ENCODE data around the gene CALR. TPM values are rescaled to one million over a fixed set of nuclear protein-coding genes. Genes with fewer than 3 reads are reported as not detected.

Gene CALR
- polyA plus RNA-seq, 1 donor (not counting 4 experiments of a cell fraction or from before 2014, with no cell fraction given): 899 TPM

DNA sequence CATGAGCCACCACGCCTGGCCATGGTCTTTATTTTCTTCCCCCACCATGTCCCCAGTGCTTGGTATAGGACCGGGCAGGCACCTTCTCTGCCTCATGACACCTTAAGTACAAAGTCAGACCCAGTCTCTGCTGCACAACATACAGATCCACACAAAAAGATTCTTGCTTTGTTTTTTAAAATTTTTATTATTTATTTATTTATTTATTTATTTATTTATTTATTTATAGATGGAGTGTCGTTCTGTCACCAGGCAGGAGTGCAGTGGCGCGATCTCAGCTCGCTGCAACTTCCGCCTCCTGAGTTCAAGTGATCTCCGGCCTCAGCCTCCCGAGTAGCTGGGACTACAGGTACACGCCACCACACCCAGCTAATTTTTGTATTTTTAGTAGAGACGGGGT lies 54.3 kb downstream of the CALR start:
- H3K9ac ChIP-seq (ENCODE audit: control insufficient read depth, extremely low read depth, insufficient read depth, low read length): no peak overlapping the region
- dilution Hi-C loops (cut with MboI; ENCODE audit: extremely low pct_ligation_motif_present, low sequenced_read_pairs): no loop called here
- H3K27ac ChIP-seq (ENCODE audit: control insufficient read depth, insufficient read depth, low read length): no peak overlapping the region
- FAIRE-seq (no peak), DNase-seq (ENCODE audit: low read depth, low spot score) (no peak)
- peaks cover 2% of the 10 kb centered on the region for H3K9me3 ChIP-seq (ENCODE audit: control insufficient read depth, low read depth, low read length)
- no peaks in the 10 kb centered on the region for H4K20me1 ChIP-seq (ENCODE audit: control insufficient read depth, extremely low read depth, insufficient read depth, low read length)
- no peaks in the 10 kb centered on the region for H3K27me3 ChIP-seq (ENCODE audit: control insufficient read depth, extremely low read depth, insufficient read depth, low read length)
- TF ChIP-seq, protein P1, sequence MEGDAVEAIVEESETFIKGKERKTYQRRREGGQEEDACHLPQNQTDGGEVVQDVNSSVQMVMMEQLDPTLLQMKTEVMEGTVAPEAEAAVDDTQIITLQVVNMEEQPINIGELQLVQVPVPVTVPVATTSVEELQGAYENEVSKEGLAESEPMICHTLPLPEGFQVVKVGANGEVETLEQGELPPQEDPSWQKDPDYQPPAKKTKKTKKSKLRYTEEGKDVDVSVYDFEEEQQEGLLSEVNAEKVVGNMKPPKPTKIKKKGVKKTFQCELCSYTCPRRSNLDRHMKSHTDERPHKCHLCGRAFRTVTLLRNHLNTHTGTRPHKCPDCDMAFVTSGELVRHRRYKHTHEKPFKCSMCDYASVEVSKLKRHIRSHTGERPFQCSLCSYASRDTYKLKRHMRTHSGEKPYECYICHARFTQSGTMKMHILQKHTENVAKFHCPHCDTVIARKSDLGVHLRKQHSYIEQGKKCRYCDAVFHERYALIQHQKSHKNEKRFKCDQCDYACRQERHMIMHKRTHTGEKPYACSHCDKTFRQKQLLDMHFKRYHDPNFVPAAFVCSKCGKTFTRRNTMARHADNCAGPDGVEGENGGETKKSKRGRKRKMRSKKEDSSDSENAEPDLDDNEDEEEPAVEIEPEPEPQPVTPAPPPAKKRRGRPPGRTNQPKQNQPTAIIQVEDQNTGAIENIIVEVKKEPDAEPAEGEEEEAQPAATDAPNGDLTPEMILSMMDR (optimal IDR thresholded peaks at IDR 0.05 in 1 of 3, IDR thresholded peaks at IDR 0.05 in 1 of 3, conservative IDR thresholded peaks at IDR 0.05 in 1 of 3; ENCODE audit: extremely low read depth in 1 of 3, insufficient read depth in 2 of 3, low read length in 3 of 3): no peak
- peaks cover 18% of the 10 kb centered on the region for H3K4me1 ChIP-seq (ENCODE audit: control insufficient read depth, extremely low read depth, insufficient read depth, low read length)
- no peak overlapping the region for H2AFZ ChIP-seq (ENCODE audit: control insufficient read depth, low read length)
- no peaks in the 10 kb centered on the region for H3K9me1 ChIP-seq (ENCODE audit: control insufficient read depth, extremely low read depth, insufficient read depth, low read length)
- H3K4me2 ChIP-seq (ENCODE audit: control insufficient read depth, extremely low read depth, insufficient read depth, low read depth, low read length): no peak overlapping the region
- H3K4me3 ChIP-seq (ENCODE audit: control insufficient read depth in 2 of 3, extremely low read depth in 1 of 3, insufficient read depth in 2 of 3, low read depth in 1 of 3, low read length in 3 of 3): no peak overlapping the region
- H3K79me2 ChIP-seq (ENCODE audit: control insufficient read depth, insufficient read depth, low read length): peaks cover 24% of the 10 kb centered on the region
- no peaks in the 10 kb centered on the region for H3K36me3 ChIP-seq (ENCODE audit: control insufficient read depth in 2 of 2, extremely low read depth in 1 of 2, insufficient read depth in 2 of 2, low read length in 2 of 2)

DNA sequence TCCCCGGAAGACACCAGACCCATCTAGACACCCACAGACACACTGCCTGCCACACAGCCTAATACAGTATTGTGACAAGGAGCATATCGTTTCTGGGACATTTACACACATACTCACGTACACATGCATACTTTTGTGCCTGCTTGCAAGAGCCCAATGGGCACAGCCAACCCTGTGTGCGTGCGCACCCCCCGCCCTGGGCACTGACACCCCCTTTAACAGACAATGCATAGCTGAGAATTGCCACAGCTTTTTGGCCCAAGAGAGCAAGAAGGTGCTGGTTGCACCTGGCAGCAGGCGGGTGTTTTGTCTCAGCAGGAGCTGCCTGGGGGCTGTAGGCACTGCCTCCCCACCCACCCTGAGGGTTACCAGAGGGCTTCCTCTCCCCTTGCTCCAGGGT lies 55.2 kb downstream of the CALR start:
- Histone ChIP-seq H3K9me3 (ENCODE audit: control insufficient read depth, low read depth, low read length) (peaks cover 2% of the 10 kb centered on the region), H2AFZ (ENCODE audit: control insufficient read depth, low read length) (no peak overlapping the region), H3K4me1 (ENCODE audit: control insufficient read depth, extremely low read depth, insufficient read depth, low read length) (peaks cover 26% of the 10 kb centered on the region), H3K27ac (ENCODE audit: control insufficient read depth, insufficient read depth, low read length) (no peak overlapping the region), H3K27me3 (ENCODE audit: control insufficient read depth, extremely low read depth, insufficient read depth, low read length) (no peaks in the 10 kb centered on the region), H3K4me3 (ENCODE audit: control insufficient read depth in 2 of 3, extremely low read depth in 1 of 3, insufficient read depth in 2 of 3, low read depth in 1 of 3, low read length in 3 of 3) (no peak overlapping the region), H3K79me2 (ENCODE audit: control insufficient read depth, insufficient read depth, low read length) (peaks cover 31% of the 10 kb centered on the region), H4K20me1 (ENCODE audit: control insufficient read depth, extremely low read depth, insufficient read depth, low read length) (no peaks in the 10 kb centered on the region), H3K36me3 (ENCODE audit: control insufficient read depth in 2 of 2, extremely low read depth in 1 of 2, insufficient read depth in 2 of 2, low read length in 2 of 2) (peaks cover 0 to 3% of the 10 kb centered on the region in 2 experiments), H3K4me2 (ENCODE audit: control insufficient read depth, extremely low read depth, insufficient read depth, low read depth, low read length) (no peak overlapping the region), H3K9ac (ENCODE audit: control insufficient read depth, extremely low read depth, insufficient read depth, low read length) (no peak overlapping the region), H3K9me1 (ENCODE audit: control insufficient read depth, extremely low read depth, insufficient read depth, low read length) (no peaks in the 10 kb centered on the region)
- dilution Hi-C loops (cut with MboI; ENCODE audit: extremely low pct_ligation_motif_present, low sequenced_read_pairs): no loop called here
- DNase-seq (ENCODE audit: low read depth, low spot score) (no peak), FAIRE-seq (no peak)
- TF ChIP-seq, protein P1 (optimal IDR thresholded peaks at IDR 0.05 in 1 of 3, IDR thresholded peaks at IDR 0.05 in 1 of 3, conservative IDR thresholded peaks at IDR 0.05 in 1 of 3; ENCODE audit: extremely low read depth in 1 of 3, insufficient read depth in 2 of 3, low read length in 3 of 3): no peak
- no peak for TF ChIP-seq EZH2 (IDR thresholded peaks at IDR 0.05; ENCODE audit: low read length)

Small RNAs within 50 kb of the gene (small RNA-seq; reads per million reads assigned to genes)
- gene MIR5695 (ENCODE audit: insufficient read length in 3 of 3, low read depth in 3 of 3, low replicate concordance in 1 of 3): 0 reads per million in 3 experiments
- 0.13 to 4.0 (median 0.75) reads per million in 3 experiments for gene MIR6515 (ENCODE audit: insufficient read length in 3 of 3, low read depth in 3 of 3, low replicate concordance in 1 of 3)

Other genes starting within 250 kb of the CALR start
- 5.6 to 11.2 TPM (median 8.1 TPM) in 3 replicates for gene FBXW9, start 242.0 kb upstream of the CALR start, polyA plus RNA-seq
- 75.3 to 115 TPM (median 105 TPM) in 3 replicates for gene TNPO2, start 214.7 kb upstream of the CALR start, polyA plus RNA-seq
- 148 to 170 TPM (median 153 TPM) in 3 replicates for gene TRIR, start 203.9 kb upstream of the CALR start, polyA plus RNA-seq
- 104 to 173 TPM (median 138 TPM) in 3 replicates for gene GET3, start 201.1 kb upstream of the CALR start, polyA plus RNA-seq
- 0.03 TPM in 1 of 3 replicates, not detected in the others for gene BEST2, start 186.8 kb upstream of the CALR start, polyA plus RNA-seq
- gene HOOK2, start 163.1 kb upstream of the CALR start, polyA plus RNA-seq: 19.0 to 27.4 TPM (median 21.9 TPM) in 3 replicates
- 34.9 to 85.1 TPM (median 40.8 TPM) in 3 replicates for gene JUNB, start 147.1 kb upstream of the CALR start, polyA plus RNA-seq
- gene PRDX2, start 136.8 kb upstream of the CALR start, polyA plus RNA-seq: 119 to 301 TPM (median 154 TPM) in 3 replicates
- 0.41 to 6.6 TPM (median 2.9 TPM) in 3 replicates for gene THSD8, start 136.5 kb upstream of the CALR start, polyA plus RNA-seq
- 12.7 to 32.5 TPM (median 19.7 TPM) in 3 replicates for gene RNASEH2A, start 132.0 kb upstream of the CALR start, polyA plus RNA-seq
- not detected in 3 replicates for gene RTBDN, start 104.0 kb upstream of the CALR start, polyA plus RNA-seq
- 0.09 to 0.13 TPM (median 0.11 TPM) in 3 replicates for gene MAST1, start 100.1 kb upstream of the CALR start, polyA plus RNA-seq
- gene DNASE2, start 57.2 kb upstream of the CALR start, polyA plus RNA-seq: 23.5 to 38.3 TPM (median 27.2 TPM) in 3 replicates
- gene KLF1, start 51.4 kb upstream of the CALR start, polyA plus RNA-seq: not detected in 3 replicates
- gene GCDH, start 47.4 kb upstream of the CALR start, polyA plus RNA-seq: 9.9 to 16.8 TPM (median 11.5 TPM) in 3 replicates
- gene SYCE2, start 19.3 kb upstream of the CALR start, polyA plus RNA-seq: 0.07 to 0.10 TPM in 2 of 3 replicates, not detected in the other
- gene FARSA, start 4.9 kb upstream of the CALR start, polyA plus RNA-seq: 29.9 to 68.7 TPM (median 30.9 TPM) in 3 replicates
- 20.3 to 63.3 TPM (median 23.7 TPM) in 3 replicates for gene RAD23A, start 7.3 kb downstream of the CALR start, polyA plus RNA-seq
- 27.8 to 38.4 TPM (median 35.5 TPM) in 3 replicates for gene GADD45GIP1, start 18.6 kb downstream of the CALR start, polyA plus RNA-seq
- 0.09 TPM in 1 of 3 replicates, not detected in the others for gene DAND5, start 31.0 kb downstream of the CALR start, polyA plus RNA-seq
- 3.1 to 21.4 TPM (median 5.2 TPM) in 3 replicates for gene NFIX, start 56.9 kb downstream of the CALR start, polyA plus RNA-seq
- 0.07 to 0.26 TPM (median 0.13 TPM) in 3 replicates for gene LYL1, start 164.2 kb downstream of the CALR start, polyA plus RNA-seq
- gene TRMT1, start 178.1 kb downstream of the CALR start, polyA plus RNA-seq: 30.9 to 44.6 TPM (median 34.5 TPM) in 3 replicates
- gene NACC1, start 179.7 kb downstream of the CALR start, polyA plus RNA-seq: 32.9 to 63.2 TPM (median 56.4 TPM) in 3 replicates
- gene STX10, start 211.8 kb downstream of the CALR start, polyA plus RNA-seq: 61.3 to 77.7 TPM (median 65.2 TPM) in 3 replicates
- gene IER2, start 211.8 kb downstream of the CALR start, polyA plus RNA-seq: 9.9 to 38.9 TPM (median 14.4 TPM) in 3 replicates

Measured in keratinocyte (primary cell).